A549 (cell line): ENCODE data around the gene SERPINA3. TPM values are rescaled to one million over a fixed set of nuclear protein-coding genes. Genes with fewer than 3 reads are reported as not detected.

Source experiments
- ATAC-seq, 2 experiments: fragments of 200-7000 bp in 1 of 2; fragments of >200 bp in 1 of 2; cut with Nextera tagmentation in 1 of 2; cut with Tn5 transposase in 1 of 2; 3 replicates each; pipeline versions ENCODE4 v1.8.0 to v1.9.1; 2018 to 2020; ENCODE audit warnings: mild to moderate bottlenecking in 1 of 2, moderate library complexity in 1 of 2
- CTCF ChIA-PET: fragments of 300-600 bp; sonication (Branson Sonifier 250); formaldehyde crosslinking; extraction: SDS; loops from one replicate; lab custom pipeline; 2021; ENCODE audit warnings: antibody characterized with exemption, inconsistent platforms; lab: Yijun Ruan, JAX
- POLR2A ChIA-PET: fragments of 350-600 bp; formaldehyde crosslinking; extraction: SDS; loops from one replicate; lab custom pipeline; 2021; ENCODE audit warnings: antibody characterized with exemption, inconsistent platforms; lab: Yijun Ruan, JAX
- DNase-seq, 2 experiments: peaks; one replicate each; pipeline versions ENCODE4 v3.0.0 to v3.0.0-alpha.2; 2011 to 2016; ENCODE audit warnings: low read depth in 1 of 2, low spot score in 1 of 2
- FAIRE-seq: peaks from 2 replicates; lab custom pipeline; 2011; peaks lifted over from hg19 to GRCh38; lab: Jason Lieb, UNC
- H3K27ac ChIP-seq, 2 experiments: fragments of >200 bp; sonication (Bioruptor Twin); formaldehyde crosslinking; 3 replicates each; pipeline ENCODE4 v1.5.1; 2016 to 2017
- H3K4me1 ChIP-seq: fragments of >200 bp; sonication (Bioruptor Twin); formaldehyde crosslinking; 3 replicates; pipeline ENCODE4 v1.6.1; 2016
- H3K4me2 ChIP-seq: fragments of >200 bp; sonication (Bioruptor Twin); formaldehyde crosslinking; 3 replicates; pipeline ENCODE4 v1.6.1; 2016
- H3K4me3 ChIP-seq: fragments of >200 bp; sonication (Bioruptor Twin); formaldehyde crosslinking; 3 replicates; pipeline ENCODE4 v1.5.1; 2016
- H3K9me3 ChIP-seq: fragments of >200 bp; sonication (Bioruptor Twin); formaldehyde crosslinking; 3 replicates; pipeline ENCODE4 v1.6.1; 2016
- CBX2 ChIP-seq: fragments of 200-600 bp; sonication (generic); IDR thresholded peaks from 2 replicates; pipeline ENCODE4 v1.6.1; 2016; ENCODE audit warnings: low read depth, mild to moderate bottlenecking, borderline replicate concordance
- CBX8 ChIP-seq: fragments of 200-600 bp; sonication (generic); IDR thresholded peaks from 2 replicates; pipeline ENCODE4 v1.6.1; 2016
- CEBPB ChIP-seq, 2 experiments: fragments of >200 bp in 1 of 2; sonication (Bioruptor Twin) in 1 of 2; formaldehyde crosslinking in 1 of 2; IDR thresholded peaks; 2 replicates each; pipeline ENCODE4 v1.6.1; 2012 to 2016
- CHD4 ChIP-seq: fragments of 200-600 bp; sonication (generic); IDR thresholded peaks from 2 replicates; pipeline ENCODE4 v1.6.1; 2016; ENCODE audit warnings: antibody characterized with exemption, mild to moderate bottlenecking, borderline replicate concordance
- EHF ChIP-seq: fragments of 250-450 bp; sonication (Bioruptor Pico); IDR thresholded peaks from 2 replicates; pipeline ENCODE4 v1.5.0; 2020; ENCODE audit warnings: mild to moderate bottlenecking
- ELK1 ChIP-seq: fragments of 150-350 bp; IDR thresholded peaks from 2 replicates; pipeline ENCODE4 v1.6.1; 2014; ENCODE audit warnings: low read depth, mild to moderate bottlenecking, low read length
- ESRRA ChIP-seq: fragments of 150-350 bp; IDR thresholded peaks from 2 replicates; pipeline ENCODE4 v1.6.1; 2014; ENCODE audit warnings: mild to moderate bottlenecking, low read length, borderline replicate concordance
- FOSB ChIP-seq: fragments of 250-450 bp; sonication (Bioruptor Pico); IDR thresholded peaks from 2 replicates; pipeline ENCODE4 v1.5.0; 2020; ENCODE audit warnings: mild to moderate bottlenecking, moderate library complexity
- HDAC2 ChIP-seq: fragments of 200-600 bp; sonication (generic); IDR thresholded peaks from 2 replicates; pipeline ENCODE4 v1.6.1; 2016
- HEYL ChIP-seq: fragments of 250-450 bp; sonication (Bioruptor Pico); IDR thresholded peaks from 2 replicates; pipeline ENCODE4 v1.8.0; 2021; ENCODE audit warnings: mild to moderate bottlenecking, moderate library complexity
- HMGXB4 ChIP-seq: fragments of 250-450 bp; sonication (Bioruptor Pico); IDR thresholded peaks from 2 replicates; pipeline ENCODE4 v1.5.0; 2021; ENCODE audit warnings: mild to moderate bottlenecking, moderate library complexity, borderline replicate concordance
- HOXA7 ChIP-seq: fragments of 250-450 bp; sonication (Bioruptor Pico); IDR thresholded peaks from 2 replicates; pipeline ENCODE4 v1.5.0; 2020; ENCODE audit warnings: mild to moderate bottlenecking, moderate library complexity
- JUNB ChIP-seq: fragments of >200 bp; sonication (Bioruptor Twin); formaldehyde crosslinking; IDR thresholded peaks from 2 replicates; pipeline ENCODE4 v1.6.1; 2016
- KDM1A ChIP-seq: fragments of 200-600 bp; sonication (generic); IDR thresholded peaks from 2 replicates; pipeline ENCODE4 v1.6.1; 2016; ENCODE audit warnings: low read depth, mild to moderate bottlenecking
- KDM5A ChIP-seq: fragments of 200-600 bp; sonication (generic); IDR thresholded peaks from 2 replicates; pipeline ENCODE4 v1.6.1; 2016; ENCODE audit warnings: antibody characterized with exemption, mild to moderate bottlenecking
- MAFK ChIP-seq: fragments of 450-650 bp; IDR thresholded peaks from 2 replicates; pipeline ENCODE4 v1.6.1; 2014; ENCODE audit not compliant: partially characterized antibody
- MYC ChIP-seq: IDR thresholded peaks from 2 replicates; pipeline ENCODE4 v1.6.1; 2012; ENCODE audit warnings: mild to moderate bottlenecking, inconsistent platforms, low read length, improper control_type of control experiment, borderline replicate concordance
- NPAS2 ChIP-seq: fragments of 250-450 bp; sonication (Bioruptor Pico); IDR thresholded peaks from 2 replicates; pipeline ENCODE4 v1.8.0; 2022; ENCODE audit warnings: mild to moderate bottlenecking, moderate library complexity, borderline replicate concordance
- PHF8 ChIP-seq: fragments of 200-600 bp; sonication (generic); IDR thresholded peaks from 2 replicates; pipeline ENCODE4 v1.6.1; 2016; ENCODE audit warnings: low read depth, mild to moderate bottlenecking, antibody characterized with exemption, moderate library complexity, borderline replicate concordance
- RCOR1 ChIP-seq: fragments of 150-350 bp; IDR thresholded peaks from 2 replicates; pipeline ENCODE4 v1.6.1; 2014; ENCODE audit warnings: antibody characterized with exemption, low read length, low read depth
- RFX5 ChIP-seq: fragments of 450-650 bp; IDR thresholded peaks from 2 replicates; pipeline ENCODE4 v1.7.1; 2014; ENCODE audit warnings: antibody characterized with exemption, mild to moderate bottlenecking, moderate library complexity
- SREBF2 ChIP-seq: fragments of 450-650 bp; IDR thresholded peaks from 2 replicates; pipeline ENCODE4 v1.6.1; 2014; ENCODE audit warnings: mild to moderate bottlenecking, moderate library complexity
- TFCP2L1 ChIP-seq: fragments of 250-450 bp; sonication (Bioruptor Pico); IDR thresholded peaks from 2 replicates; pipeline ENCODE4 v1.5.0; 2021; ENCODE audit warnings: mild to moderate bottlenecking
- ZC3H11A ChIP-seq: fragments of 450-650 bp; IDR thresholded peaks from 2 replicates; pipeline ENCODE4 v1.6.1; 2014; ENCODE audit warnings: antibody characterized with exemption, mild to moderate bottlenecking
- WGBS: methylation state at CpG from one replicate; pipeline ENCODE4 v1.1.6; 2017; ENCODE audit errors: missing lambda C conversion rate; 5-methylcytosine and 5-hydroxymethylcytosine counted together
- polyA plus RNA-seq, 4 experiments: library from polyadenylated mRNA; depleted of rRNA in 3 of 4; stranded (reverse); fragments of >200 nt; fragmentation: RNase III in 1 of 4; extraction: RNeasy Plus Mini Kit Qiagen cat#74134 plus additional on column Dnase treatment in 1 of 4; gene quantifications; 2 replicates in 3 of 4; 3 replicates in 1 of 4; pipeline ENCODE4 v1.2.3, GENCODE V29; 2011 to 2017
- TF ChIP-seq, protein P1 (sequence below): fragments of 450-650 bp; IDR thresholded peaks from 2 replicates; pipeline ENCODE4 v1.6.1; 2014; ENCODE audit warnings: antibody characterized with exemption
- TF ChIP-seq, protein P2 (sequence below): IDR thresholded peaks from 2 replicates; pipeline ENCODE4 v1.6.1; 2012
- TF ChIP-seq, protein P3 (sequence below): IDR thresholded peaks from 2 replicates; pipeline ENCODE4 v1.6.1; 2012

The SERPINA3 gene
- polyA plus RNA-seq, 2 of the 4 experiments (the other 2 are of a cell fraction), result 3.1 to 9.1 TPM

GRCh38 chr14:94582199-94582750, 29.9 kb upstream of the SERPINA3 start:
- POLR2A ChIA-PET, result interaction anchor here (0.5 kb wide), 1 partner anchor 16 kb away, joined by 6 read pairs; no protein-coding TSS in a partner anchor
- H3K4me1 ChIP-seq, result no peaks in the 10 kb centered on the region
- no peak overlapping the region for H3K4me3 ChIP-seq
- no peak overlapping the region for H3K4me2 ChIP-seq
- CTCF ChIA-PET, result interaction anchor here (0.9 to 4.1 kb wide), 6 partner anchors 9 to 73 kb away, joined by 3 to 13 read pairs (median 4); no protein-coding TSS in a partner anchor
- FAIRE-seq (no peak), DNase-seq (no peak), ATAC-seq (no peak)
- no peak for TF ChIP-seq ZC3H11A
- TF ChIP-seq MYC, result no peak
- TF ChIP-seq, protein P1, sequence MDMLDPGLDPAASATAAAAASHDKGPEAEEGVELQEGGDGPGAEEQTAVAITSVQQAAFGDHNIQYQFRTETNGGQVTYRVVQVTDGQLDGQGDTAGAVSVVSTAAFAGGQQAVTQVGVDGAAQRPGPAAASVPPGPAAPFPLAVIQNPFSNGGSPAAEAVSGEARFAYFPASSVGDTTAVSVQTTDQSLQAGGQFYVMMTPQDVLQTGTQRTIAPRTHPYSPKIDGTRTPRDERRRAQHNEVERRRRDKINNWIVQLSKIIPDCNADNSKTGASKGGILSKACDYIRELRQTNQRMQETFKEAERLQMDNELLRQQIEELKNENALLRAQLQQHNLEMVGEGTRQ, result no peak
- no peak for TF ChIP-seq ELK1
- no peak for TF ChIP-seq KDM5A
- TF ChIP-seq HDAC2, result no peak
- TF ChIP-seq JUNB, result no peak
- TF ChIP-seq HMGXB4 (CRISPR knock-in tag), result no peak
- no peak for TF ChIP-seq CEBPB (IDR thresholded peaks at IDR 0.05)
- TF ChIP-seq ESRRA, result no peak
- TF ChIP-seq RCOR1, result no peak
- no peak for TF ChIP-seq CHD4
- no peak for TF ChIP-seq TFCP2L1
- TF ChIP-seq PHF8, result no peak
- TF ChIP-seq CBX8, result no peak
- H3K27ac ChIP-seq, result no peak overlapping the region
- 80% methylated on average over 7 of the region's 7 CpGs for WGBS
- no peaks in the 10 kb centered on the region for H3K9me3 ChIP-seq

DNA sequence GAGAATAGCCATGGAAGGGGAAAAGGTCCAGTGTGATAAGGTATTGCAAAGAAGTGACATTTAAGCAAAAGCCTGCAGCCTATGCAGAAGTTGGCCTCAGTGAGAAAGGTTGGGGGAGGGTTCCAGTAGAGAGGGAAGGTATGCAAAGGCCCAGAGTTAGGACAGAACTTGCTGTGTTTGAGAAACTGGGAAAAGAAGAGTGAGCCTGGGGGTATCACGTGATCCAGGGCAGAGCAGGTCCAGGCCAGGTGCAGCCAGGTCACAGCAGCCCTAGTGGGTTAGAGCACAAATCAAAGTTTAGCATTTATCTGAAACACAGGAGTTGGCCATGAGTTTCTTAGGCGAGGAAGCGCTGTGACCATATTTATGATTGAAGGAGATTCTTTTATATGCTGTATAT, 29.3 kb upstream of the SERPINA3 start:
- CTCF ChIA-PET, result interaction anchor here (0.9 to 4.1 kb wide), 7 partner anchors 9 to 97 kb away, joined by 3 to 13 read pairs (median 4); no protein-coding TSS in a partner anchor
- no peak overlapping the region for H3K27ac ChIP-seq
- no peaks in the 10 kb centered on the region for H3K4me1 ChIP-seq
- no peaks in the 10 kb centered on the region for H3K9me3 ChIP-seq
- POLR2A ChIA-PET, result no interaction called here
- no peak for TF ChIP-seq EHF
- no peak for TF ChIP-seq CHD4
- no peak for TF ChIP-seq CBX8
- TF ChIP-seq CEBPB (IDR thresholded peaks at IDR 0.05), result no peak
- no peak for TF ChIP-seq HOXA7
- TF ChIP-seq, protein P2, sequence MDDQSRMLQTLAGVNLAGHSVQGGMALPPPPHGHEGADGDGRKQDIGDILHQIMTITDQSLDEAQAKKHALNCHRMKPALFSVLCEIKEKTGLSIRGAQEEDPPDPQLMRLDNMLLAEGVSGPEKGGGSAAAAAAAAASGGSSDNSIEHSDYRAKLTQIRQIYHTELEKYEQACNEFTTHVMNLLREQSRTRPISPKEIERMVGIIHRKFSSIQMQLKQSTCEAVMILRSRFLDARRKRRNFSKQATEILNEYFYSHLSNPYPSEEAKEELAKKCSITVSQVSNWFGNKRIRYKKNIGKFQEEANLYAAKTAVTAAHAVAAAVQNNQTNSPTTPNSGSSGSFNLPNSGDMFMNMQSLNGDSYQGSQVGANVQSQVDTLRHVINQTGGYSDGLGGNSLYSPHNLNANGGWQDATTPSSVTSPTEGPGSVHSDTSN, result no peak
- no peak for TF ChIP-seq MAFK
- no peak for TF ChIP-seq PHF8
- no peak for TF ChIP-seq KDM1A
- TF ChIP-seq NPAS2 (CRISPR knock-in tag), result no peak
- TF ChIP-seq TFCP2L1, result no peak
- TF ChIP-seq, protein P3, sequence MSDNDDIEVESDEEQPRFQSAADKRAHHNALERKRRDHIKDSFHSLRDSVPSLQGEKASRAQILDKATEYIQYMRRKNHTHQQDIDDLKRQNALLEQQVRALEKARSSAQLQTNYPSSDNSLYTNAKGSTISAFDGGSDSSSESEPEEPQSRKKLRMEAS, result no peak
- no peak for TF ChIP-seq HEYL (CRISPR knock-in tag)
- TF ChIP-seq, protein P1, result no peak
- no peak for TF ChIP-seq FOSB (CRISPR knock-in tag)
- no peak for TF ChIP-seq RFX5
- TF ChIP-seq SREBF2, result no peak
- no peak for TF ChIP-seq CBX2
- WGBS, result 81% methylated on average over 3 of the region's 3 CpGs
- H3K4me3 ChIP-seq, result no peak overlapping the region
- FAIRE-seq, result no peak
- ATAC-seq, result no peak
- DNase-seq, result no peak
- H3K4me2 ChIP-seq, result no peak overlapping the region
